ENCODE results near the gene SPAG16.

The SPAG16 gene

DNA sequence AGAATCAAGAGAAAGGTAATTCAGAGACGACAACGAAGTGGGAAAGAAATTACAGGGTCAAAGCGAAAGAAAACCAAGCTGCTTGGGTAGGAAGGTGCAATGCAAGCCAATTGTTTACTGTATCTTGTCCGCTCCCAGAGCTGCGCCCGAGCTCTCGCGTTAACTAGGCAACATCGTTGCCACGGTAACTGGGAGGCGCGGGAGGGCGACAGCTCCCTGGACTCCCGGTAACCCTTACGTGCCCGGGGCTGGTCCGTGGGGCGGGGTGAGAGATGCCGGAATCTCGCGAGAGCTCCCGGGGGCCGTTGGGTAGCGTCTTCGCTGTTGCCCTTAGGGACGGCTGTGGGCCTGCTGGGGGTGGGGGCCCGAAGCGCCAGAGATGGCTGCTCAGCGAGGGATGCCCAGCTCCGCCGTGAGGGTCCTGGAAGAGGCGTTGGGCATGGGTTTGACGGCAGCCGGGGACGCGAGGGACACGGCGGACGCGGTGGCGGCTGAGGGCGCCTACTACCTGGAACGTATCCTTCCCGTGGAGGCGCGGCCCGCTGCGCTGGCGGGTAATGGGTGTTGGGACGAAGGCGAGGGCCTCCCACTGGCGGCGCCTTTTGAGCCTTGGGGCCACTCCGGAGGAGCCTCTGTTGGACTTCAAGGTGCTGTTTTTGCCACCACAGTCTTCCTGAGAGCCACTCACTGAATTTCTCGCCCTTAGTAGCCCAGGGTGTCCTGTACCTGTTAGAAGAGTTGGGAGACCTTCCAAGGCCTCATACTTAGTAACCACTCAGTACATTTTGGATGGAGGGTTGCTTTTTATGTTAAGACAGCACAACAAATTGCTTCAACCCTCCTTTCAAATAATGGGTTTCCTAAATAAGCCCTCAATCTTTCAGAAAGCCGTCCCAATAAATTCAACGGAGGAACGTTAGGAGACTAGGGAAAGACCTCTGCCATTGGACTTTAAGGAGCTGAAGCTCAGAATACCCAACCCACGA is at the start of gene SPAG16:
TSS of gene SPAG16 (plus strand) at position 360 of the 986 bp plus-strand sequence.
- DNase-seq, result peak; percentile 93

- DNase-seq, result no peak
These were observed 49.6 kb upstream of the SPAG16 start for GRCh38 chr2:213234641-213235040.

GRCh38 chr2:213235741-213236140 is 48.5 kb upstream of the SPAG16 start:
- DNase-seq, result no peak

DNA sequence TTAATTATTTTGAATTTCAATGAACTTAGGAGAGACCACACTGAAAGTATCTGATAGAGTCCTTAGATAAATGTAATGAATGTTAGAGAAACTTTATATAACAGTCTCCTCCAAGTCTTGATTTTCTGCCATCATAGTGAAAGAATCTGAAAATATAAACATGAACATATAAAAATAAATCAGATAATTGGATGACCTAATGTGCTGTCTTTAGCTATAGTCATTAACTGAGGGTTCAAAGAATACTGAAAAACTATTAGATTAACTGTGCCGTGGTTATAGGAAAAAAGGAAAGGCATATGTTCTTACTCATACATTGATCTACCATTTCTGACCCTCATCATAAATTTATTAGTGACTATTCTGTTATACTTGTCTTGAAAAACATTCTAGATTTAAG is 47.0 kb upstream of the SPAG16 start:
- no peak for DNase-seq

GRCh38 chr2:213237787-213238186 is 46.5 kb upstream of the SPAG16 start:
- no peak for DNase-seq

DNA sequence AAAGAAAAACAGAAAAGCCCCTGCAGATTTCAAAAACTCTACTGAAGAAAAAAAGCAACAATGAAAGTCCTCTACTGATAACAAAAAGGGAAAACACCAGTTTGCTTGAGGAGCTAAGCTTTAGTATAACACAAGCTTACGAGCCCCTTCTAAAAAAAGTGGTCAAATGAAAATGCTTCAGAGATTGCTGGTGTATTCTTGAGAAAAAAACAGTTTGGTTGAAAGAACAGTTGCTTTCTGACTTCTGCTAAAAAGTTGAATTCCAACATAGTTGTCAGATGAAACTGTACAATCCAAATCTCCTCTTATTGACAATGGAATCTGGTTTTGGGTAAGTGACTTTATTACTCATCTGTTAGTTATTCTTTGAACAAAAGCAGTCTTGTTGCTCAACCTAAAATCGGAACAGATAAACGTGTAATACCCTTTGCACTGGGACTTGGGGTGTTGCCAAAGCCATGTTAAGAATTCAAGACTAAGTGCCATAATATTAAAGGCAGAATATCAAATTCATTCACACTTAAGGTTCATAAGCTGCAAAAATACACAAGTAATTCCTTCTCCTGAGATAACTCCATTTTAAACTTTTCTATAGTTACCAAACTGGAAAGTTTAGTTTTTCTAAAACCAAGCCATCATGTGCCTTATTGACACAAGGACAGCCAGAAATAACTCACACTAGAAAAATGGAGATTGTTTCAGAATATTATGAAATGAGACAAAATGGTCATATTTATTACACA is 45.3 kb upstream of the SPAG16 start:
- no peak for DNase-seq

- DNase-seq, result no peak
These were observed 42.4 kb upstream of the SPAG16 start for GRCh38 chr2:213241817-213242216.

GRCh38 chr2:213242653-213243052 is 41.6 kb upstream of the SPAG16 start:
- no peak for DNase-seq

- DNase-seq, result no peak
These were observed 40.8 kb upstream of the SPAG16 start for GRCh38 chr2:213243189-213244044.

GRCh38 chr2:213246497-213247281 is 37.6 kb upstream of the SPAG16 start:
- DNase-seq, result peak; percentile 48

GRCh38 chr2:213247566-213247965 is 36.7 kb upstream of the SPAG16 start:
- DNase-seq, result no peak

GRCh38 chr2:213248637-213249036 is 35.6 kb upstream of the SPAG16 start:
- no peak for DNase-seq

DNA sequence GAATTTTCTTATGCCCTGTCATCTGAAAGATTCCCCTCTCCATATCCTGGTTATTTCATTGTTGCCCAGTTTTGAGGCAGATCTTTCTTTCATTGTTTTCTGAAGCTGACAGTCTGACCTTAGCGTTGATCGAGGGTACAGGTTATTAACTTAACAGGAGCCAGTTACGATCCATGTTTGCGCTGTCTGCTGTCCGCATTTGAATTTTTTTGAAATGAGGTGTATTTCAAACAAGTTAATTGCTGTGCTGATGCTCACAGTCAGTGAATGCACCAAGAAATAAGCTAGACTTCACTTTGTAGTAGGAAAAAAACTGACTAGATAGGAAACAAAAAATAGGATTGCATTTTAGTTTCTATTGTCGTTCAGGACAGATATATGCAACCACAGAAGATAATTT is 34.8 kb upstream of the SPAG16 start:
- DNase-seq, result no peak

DNA sequence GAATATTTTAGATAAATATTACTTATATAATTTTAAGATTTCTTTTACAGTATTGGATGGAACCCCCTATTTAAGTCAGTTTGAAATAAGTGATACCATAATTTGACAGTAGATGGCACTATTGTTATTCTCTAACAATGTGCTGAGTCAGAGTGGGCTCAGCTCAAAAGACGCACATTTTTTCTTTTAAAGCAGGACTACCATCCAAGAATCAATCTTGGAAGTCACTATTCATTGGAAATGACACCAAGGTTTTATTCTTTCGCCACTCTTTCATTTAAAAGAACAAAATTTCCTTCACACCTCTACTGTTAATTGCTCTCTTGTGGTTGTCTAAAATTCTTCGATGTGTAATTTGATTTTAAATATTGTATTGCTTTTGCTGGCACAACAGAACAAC is 32.6 kb upstream of the SPAG16 start:
- no peak for DNase-seq

- no peak for DNase-seq
These were observed 32.1 kb upstream of the SPAG16 start for GRCh38 chr2:213252206-213252605.

DNA sequence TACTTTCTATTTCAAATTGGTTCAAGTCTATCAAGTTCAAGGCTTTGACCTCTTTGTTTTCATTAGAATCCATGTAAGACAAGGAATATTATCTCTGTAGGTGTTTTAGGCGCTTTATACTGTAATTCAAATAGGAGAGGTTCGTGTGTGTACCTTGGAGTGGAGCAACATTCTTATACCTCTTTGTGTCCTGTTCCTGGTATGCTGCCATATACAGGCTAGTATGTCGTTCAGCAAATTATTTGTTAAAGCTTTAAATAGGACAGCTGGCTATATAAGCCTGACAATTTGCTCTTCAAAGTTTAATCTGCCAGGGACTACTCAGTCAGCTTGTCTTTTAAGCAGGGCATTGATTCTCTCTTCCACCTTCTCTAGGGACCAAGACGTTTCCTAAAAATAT is 31.1 kb upstream of the SPAG16 start:
- DNase-seq, result no peak

DNA sequence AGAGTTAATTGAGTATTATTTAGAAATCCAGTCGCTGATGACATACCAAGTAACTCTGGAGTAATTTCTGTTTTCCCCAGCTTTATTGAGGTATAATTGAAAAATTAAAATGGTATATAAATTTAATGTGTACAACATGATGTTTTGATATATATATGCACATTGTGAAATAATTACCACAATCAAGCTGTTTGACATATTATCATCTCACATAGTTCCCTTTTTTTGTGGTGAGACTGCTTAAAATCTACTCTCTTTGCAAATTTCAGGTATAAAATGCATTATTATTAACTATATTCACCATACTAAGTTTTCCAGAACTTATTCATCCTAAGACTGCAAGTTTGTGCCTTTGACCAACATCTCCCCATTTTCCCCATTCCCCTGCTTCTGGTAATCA is 25.0 kb upstream of the SPAG16 start:
- DNase-seq, result no peak

GRCh38 chr2:213261237-213261636 is 23.0 kb upstream of the SPAG16 start:
- no peak for DNase-seq

GRCh38 chr2:213261715-213262114 is 22.5 kb upstream of the SPAG16 start:
- no peak for DNase-seq

GRCh38 chr2:213265679-213266078 is 18.6 kb upstream of the SPAG16 start:
- no peak for DNase-seq

DNA sequence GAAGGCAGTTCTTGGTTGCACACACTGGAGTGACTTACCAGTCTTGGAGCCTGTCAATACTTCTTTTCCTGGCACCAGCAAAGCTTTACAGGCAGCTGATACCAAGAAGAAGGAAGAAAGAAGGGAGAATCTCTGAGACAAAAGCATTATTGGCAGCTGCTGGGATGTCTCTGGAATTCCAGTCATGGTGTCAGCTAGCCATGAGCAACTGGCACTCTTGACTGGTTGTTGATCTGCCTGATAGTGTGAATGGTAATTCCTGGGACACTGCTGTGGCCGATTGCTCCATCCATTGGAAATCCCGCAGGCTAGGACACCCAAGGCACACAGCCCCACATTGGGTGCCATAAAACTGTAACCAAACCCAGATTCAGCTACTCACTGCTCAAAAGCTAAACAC is 17.8 kb upstream of the SPAG16 start:
- no peak for DNase-seq

GRCh38 chr2:213271947-213272346 is 12.3 kb upstream of the SPAG16 start:
- no peak for DNase-seq

Measured in activated T-cell treated with anti-CD3 and anti-CD28 coated beads for 4 hours (primary cell).